MCF 10A (cell line): Measurements from ENCODE around the gene CCDC9B. TPM values are rescaled to one million over a fixed set of nuclear protein-coding genes. Genes with fewer than 3 reads are reported as not detected.

Experiments used
- BruUV-seq: library from RNA; stranded (reverse); fragments of 400-500 nt; replicated peaks from 2 replicates; lab custom pipeline; 2021; lab: Mats Ljungman, UMichigan
- CTCF ChIA-PET: fragments of 300-600 bp; sonication (Branson Sonifier 250); formaldehyde crosslinking; extraction: SDS; loops from one replicate; lab custom pipeline; 2021; ENCODE audit warnings: antibody characterized with exemption, inconsistent platforms; lab: Yijun Ruan, JAX
- POLR2A ChIA-PET: fragments of 300-600, 350-650 bp; sonication (Branson Sonifier 250); formaldehyde crosslinking; extraction: SDS; loops from one replicate; lab custom pipeline; 2020; ENCODE audit warnings: antibody characterized with exemption, inconsistent platforms; lab: Yijun Ruan, JAX
- DNase-seq: peaks from one replicate; pipeline ENCODE4 v3.0.0-alpha.2; 2018; ENCODE audit not compliant: unreplicated experiment
- H3K27ac Mint-ChIP-seq: one replicate; pipeline ENCODE4 v1.8.0; 2022; ENCODE audit warnings: mild to moderate bottlenecking, low read depth, mixed read lengths; ENCODE audit not compliant: unreplicated experiment
- H3K27me3 Mint-ChIP-seq: one replicate; pipeline ENCODE4 v1.8.0; 2022; ENCODE audit warnings: mixed read lengths; ENCODE audit not compliant: insufficient read depth, unreplicated experiment
- H3K36me3 Mint-ChIP-seq: one replicate; pipeline ENCODE4 v1.8.0; 2022; ENCODE audit warnings: mild to moderate bottlenecking, moderate library complexity, mixed read lengths; ENCODE audit not compliant: insufficient read depth, unreplicated experiment
- H3K4me1 Mint-ChIP-seq: one replicate; pipeline ENCODE4 v1.8.0; 2022; ENCODE audit warnings: mixed read lengths; ENCODE audit not compliant: insufficient read depth, unreplicated experiment
- H3K4me3 Mint-ChIP-seq: one replicate; pipeline ENCODE4 v1.8.0; 2022; ENCODE audit warnings: mild to moderate bottlenecking, moderate library complexity, mixed read lengths; ENCODE audit not compliant: unreplicated experiment
- H3K9me3 Mint-ChIP-seq: one replicate; pipeline ENCODE4 v1.8.0; 2022; ENCODE audit warnings: mixed read lengths; ENCODE audit not compliant: unreplicated experiment
- CTCF ChIP-seq: fragments of 200-600 bp; IDR thresholded peaks from one replicate; pipeline ENCODE4 v1.8.0; 2022; ENCODE audit warnings: antibody characterized with exemption, mild to moderate bottlenecking; ENCODE audit not compliant: unreplicated experiment
- intact Hi-C: fragments of 100-400 bp; cut with micrococcal nuclease; formaldehyde crosslinking; loops from 2 replicates; pipeline ENCODE4 v1.14.1; 2022
- total RNA-seq: library from RNA; stranded (reverse); gene quantifications from 2 replicates; pipeline ENCODE4 v1.2.3, GENCODE V29; 2022

CCDC9B gene
- total RNA-seq, 1 experiment from 2014 or later: 36.0 TPM

GRCh38 chr15:40342416-40343320, 1.9 kb upstream of the CCDC9B start:
- intact Hi-C loops: no loop called here
- ChIA-PET POLR2A (interaction anchor here (0.5 to 6.2 kb wide), 12 partner anchors 8 to 79 kb away, joined by 3 to 62 read pairs (median 4); partner anchors contain the start of genes DISP2 and IVD), CTCF (interaction anchor here (0.7 to 12.1 kb wide), 21 partner anchors 10 to 124 kb away, joined by 3 to 179 read pairs (median 21); partner anchors contain the start of genes ANKRD63, DISP2, INAFM2 and KNSTRN)
- TF ChIP-seq CTCF: no peak
- Mint-ChIP-seq H3K9me3 (no peaks in the 10 kb centered on the region), H3K27me3 (no peaks in the 10 kb centered on the region), H3K4me3 (no peak overlapping the region), H3K36me3 (peaks cover 5% of the 10 kb centered on the region), H3K27ac (peak overlapping the region; percentile 68), H3K4me1 (peaks cover 59% of the 10 kb centered on the region)
- peak; percentile 60 for DNase-seq
- BruUV-seq: no TSS peak

GRCh38 chr15:40340038-40340739, 550 bp downstream of the CCDC9B start:
- peaks cover 44% of the 10 kb centered on the region for H3K4me1 Mint-ChIP-seq

DNA sequence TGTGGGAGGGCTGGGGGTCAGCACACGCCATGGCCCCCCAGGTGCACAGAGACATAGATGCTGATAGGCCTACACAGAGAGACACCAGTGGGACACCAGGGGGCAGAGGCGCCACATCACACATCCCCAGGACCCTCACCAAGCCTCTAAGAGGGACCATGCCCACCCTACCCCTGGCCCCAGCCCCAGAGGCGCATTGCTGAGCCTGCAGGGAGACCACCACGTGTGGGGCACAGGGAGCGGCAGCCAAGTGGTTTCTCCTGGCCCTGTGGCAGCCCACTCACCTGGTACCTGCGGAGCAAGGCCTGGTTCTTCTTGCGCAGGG, 1.2 kb downstream of the CCDC9B start:
- intact Hi-C loops: no loop called here
- H3K4me1 Mint-ChIP-seq: peaks cover 47% of the 10 kb centered on the region
- no peaks in the 10 kb centered on the region for H3K9me3 Mint-ChIP-seq
- POLR2A ChIA-PET: interaction anchor here (0.8 to 6.2 kb wide), 10 partner anchors 9 to 109 kb away, joined by 3 to 62 read pairs (median 4); partner anchors contain the start of genes INAFM2 and KNSTRN
- H3K27me3 Mint-ChIP-seq: no peaks in the 10 kb centered on the region
- BruUV-seq: no TSS peak
- H3K4me3 Mint-ChIP-seq: peak overlapping the region; percentile 79
- CTCF ChIA-PET: interaction anchor here (0.6 to 12.1 kb wide), 17 partner anchors 11 to 345 kb away, joined by 3 to 179 read pairs (median 7); partner anchors contain the start of gene INAFM2
- peak; percentile 22 for DNase-seq
- TF ChIP-seq CTCF: no peak
- peaks cover 12% of the 10 kb centered on the region for H3K36me3 Mint-ChIP-seq
- H3K27ac Mint-ChIP-seq: peak overlapping the region; percentile 79

More at GRCh38 chr15:40340038-40340739, 550 bp downstream of the CCDC9B start:
- POLR2A ChIA-PET: interaction anchor here (0.7 to 6.2 kb wide), 15 partner anchors 9 to 293 kb away, joined by 3 to 62 read pairs (median 4); partner anchors contain the start of genes INAFM2, IVD and KNSTRN
- H3K4me3 Mint-ChIP-seq: peak overlapping the region; percentile 79
- BruUV-seq: no TSS peak
- H3K9me3 Mint-ChIP-seq: no peaks in the 10 kb centered on the region
- peak; percentile 65 for DNase-seq
- H3K27me3 Mint-ChIP-seq: no peaks in the 10 kb centered on the region
- peak overlapping the region; percentile 79 for H3K27ac Mint-ChIP-seq
- CTCF ChIA-PET: interaction anchor here (0.6 to 12.1 kb wide), 16 partner anchors 12 to 262 kb away, joined by 3 to 179 read pairs (median 8); partner anchors contain the start of gene INAFM2
- intact Hi-C loops: loop anchor here (1.0 kb wide), 1 partner anchor 28 kb away; no protein-coding TSS in a partner anchor
- no peak for TF ChIP-seq CTCF
- peaks cover 12% of the 10 kb centered on the region for H3K36me3 Mint-ChIP-seq
